Measurements from ENCODE around the gene ZGPAT.

ZGPAT gene

GRCh38 chr20:63740070-63740626 is 32.3 kb downstream of the ZGPAT start:
- peak overlapping the region; percentile 67 to 85 (median 74) for H3K4me3 ChIP-seq
- TF ChIP-seq Cebpa-rat (IDR thresholded peaks at IDR 0.05) = no peak

GRCh38 chr20:63740627-63741353 is 33.0 kb downstream of the ZGPAT start:
- Histone ChIP-seq H3K27ac (peak overlapping the region in 9 of 11 experiments; percentile 61 to 85 (median 80); a peak in 19 of 22 replicates), H3K27me3 (peaks cover 0 to 27% (median 0%) of the 10 kb centered on the region in 11 experiments; a peak in 7 of 22 replicates), H3K36me3 (peaks cover 9 to 28% (median 19%) of the 10 kb centered on the region in 11 experiments; a peak in 19 of 22 replicates), H4K20me1 (peaks cover 26 to 64% (median 37%) of the 10 kb centered on the region in 11 experiments), H3K4me1 (peaks cover 43 to 60% (median 53%) of the 10 kb centered on the region in 10 experiments), H3K4me3 (peak overlapping the region; percentile 67 to 85 (median 74)), H3K9ac (peak overlapping the region; percentile 71 to 90 (median 81)), H3K9me3 (replicated peaks in 1 of 11) (no peaks in the 10 kb centered on the region), H3K4me2 (peak overlapping the region; percentile 93 to 100 (median 98))
- peak; percentile 22 to 89 (median 67); a peak in 16 of 22 replicates for TF ChIP-seq Cebpa-rat (IDR thresholded peaks at IDR 0.05)

More at GRCh38 chr20:63740070-63740626, 32.3 kb downstream of the ZGPAT start:
- H3K36me3 ChIP-seq = peaks cover 15 to 34% (median 23%) of the 10 kb centered on the region in 11 experiments
- H3K9me3 ChIP-seq (replicated peaks in 1 of 11) = no peaks in the 10 kb centered on the region
- H3K4me2 ChIP-seq = peak overlapping the region; percentile 93 to 100 (median 98)
- H4K20me1 ChIP-seq = peaks cover 33 to 65% (median 44%) of the 10 kb centered on the region in 11 experiments
- peaks cover 49 to 67% (median 59%) of the 10 kb centered on the region in 10 experiments for H3K4me1 ChIP-seq
- peak overlapping the region in 10 of 11 experiments; percentile 57 to 85 (median 80); a peak in 20 of 22 replicates for H3K27ac ChIP-seq
- peak overlapping the region; percentile 71 to 90 (median 81) for H3K9ac ChIP-seq
- peaks cover 0 to 27% (median 0%) of the 10 kb centered on the region in 11 experiments; a peak in 7 of 22 replicates for H3K27me3 ChIP-seq

GRCh38 chr20:63741354-63741675 is 33.5 kb downstream of the ZGPAT start:
- peak overlapping the region in 8 of 10 experiments; percentile 67 to 85 (median 74); a peak in 16 of 20 replicates for H3K4me3 ChIP-seq

GRCh38 chr20:63741676-63742380 is 34.0 kb downstream of the ZGPAT start:
- no peaks in the 10 kb centered on the region for H3K9me3 ChIP-seq (replicated peaks in 1 of 11)
- H3K27me3 ChIP-seq = peaks cover 0 to 18% (median 0%) of the 10 kb centered on the region in 11 experiments; a peak in 7 of 22 replicates
- peak overlapping the region in 5 of 10 experiments; percentile 67 to 85 (median 74); a peak in 9 of 20 replicates for H3K4me3 ChIP-seq
- H3K4me1 ChIP-seq = peaks cover 32 to 58% (median 47%) of the 10 kb centered on the region in 10 experiments
- peaks cover 6 to 26% (median 19%) of the 10 kb centered on the region in 11 experiments; a peak in 18 of 22 replicates for H3K36me3 ChIP-seq
- H4K20me1 ChIP-seq = peaks cover 16 to 54% (median 30%) of the 10 kb centered on the region in 11 experiments
- peak overlapping the region; percentile 93 to 100 (median 98); a peak in 20 of 22 replicates for H3K4me2 ChIP-seq
- H3K9ac ChIP-seq = peak overlapping the region in 8 of 11 experiments; percentile 75 to 90 (median 82); a peak in 14 of 22 replicates
- no peak for TF ChIP-seq Cebpa-rat (IDR thresholded peaks at IDR 0.05)
- peak overlapping the region in 8 of 11 experiments; percentile 73 to 85 (median 80); a peak in 15 of 22 replicates for H3K27ac ChIP-seq

More at GRCh38 chr20:63741354-63741675, 33.5 kb downstream of the ZGPAT start:
- H3K4me2 ChIP-seq = peak overlapping the region; percentile 93 to 100 (median 98)
- peaks cover 37 to 58% (median 49%) of the 10 kb centered on the region in 10 experiments for H3K4me1 ChIP-seq
- H3K36me3 ChIP-seq = peaks cover 6 to 26% (median 19%) of the 10 kb centered on the region in 11 experiments; a peak in 18 of 22 replicates
- no peaks in the 10 kb centered on the region for H3K9me3 ChIP-seq (replicated peaks in 1 of 11)
- peak overlapping the region in 8 of 11 experiments; percentile 75 to 90 (median 82); a peak in 17 of 22 replicates for H3K9ac ChIP-seq
- peak overlapping the region in 8 of 11 experiments; percentile 73 to 85 (median 80); a peak in 16 of 22 replicates for H3K27ac ChIP-seq
- peaks cover 21 to 59% (median 32%) of the 10 kb centered on the region in 11 experiments for H4K20me1 ChIP-seq
- no peak for TF ChIP-seq Cebpa-rat (IDR thresholded peaks at IDR 0.05)
- H3K27me3 ChIP-seq = peaks cover 0 to 23% (median 0%) of the 10 kb centered on the region in 11 experiments; a peak in 7 of 22 replicates

GRCh38 chr20:63742381-63743024 is 34.7 kb downstream of the ZGPAT start:
- TF ChIP-seq Cebpa-rat (IDR thresholded peaks at IDR 0.05) = no peak
- H3K4me3 ChIP-seq = no peak overlapping the region
- H3K27me3 ChIP-seq = peaks cover 0 to 11% (median 0%) of the 10 kb centered on the region in 11 experiments; a peak in 6 of 22 replicates
- no peak overlapping the region for H3K27ac ChIP-seq
- H3K9ac ChIP-seq = peak overlapping the region in 3 of 11 experiments; percentile 35 to 86 (median 83); a peak in 2 of 22 replicates
- peaks cover 9 to 47% (median 23%) of the 10 kb centered on the region in 11 experiments; a peak in 21 of 22 replicates for H4K20me1 ChIP-seq
- no peaks in the 10 kb centered on the region for H3K9me3 ChIP-seq (replicated peaks in 1 of 11)
- H3K4me2 ChIP-seq = 0 out of 22 replicates have a peak overlapping the region, but pooled peaks of 1 of the 11 experiments have one; percentile 99
- peaks cover 26 to 56% (median 45%) of the 10 kb centered on the region in 10 experiments for H3K4me1 ChIP-seq
- peaks cover 6 to 26% (median 19%) of the 10 kb centered on the region in 11 experiments; a peak in 18 of 22 replicates for H3K36me3 ChIP-seq

GRCh38 chr20:63743210-63743970 is 35.6 kb downstream of the ZGPAT start:
- Histone ChIP-seq H3K36me3 (peaks cover 6 to 26% (median 19%) of the 10 kb centered on the region in 11 experiments; a peak in 18 of 22 replicates), H3K4me2 (no peak overlapping the region), H4K20me1 (peaks cover 4 to 40% (median 18%) of the 10 kb centered on the region in 11 experiments; a peak in 20 of 22 replicates), H3K4me3 (no peak overlapping the region), H3K27me3 (peaks cover 0 to 4% (median 0%) of the 10 kb centered on the region in 11 experiments; a peak in 3 of 22 replicates), H3K9me3 (replicated peaks in 1 of 11) (no peaks in the 10 kb centered on the region), H3K9ac (0 out of 22 replicates have a peak overlapping the region, but pooled peaks of 2 of the 11 experiments have one; percentile 3 to 37), H3K27ac (no peak overlapping the region; a peak in 1 of 22 replicates), H3K4me1 (peaks cover 20 to 56% (median 45%) of the 10 kb centered on the region in 10 experiments)
- TF ChIP-seq Cebpa-rat (IDR thresholded peaks at IDR 0.05) = no peak

- Histone ChIP-seq H4K20me1 (peaks cover 0 to 33% (median 11%) of the 10 kb centered on the region in 11 experiments; a peak in 16 of 22 replicates), H3K27ac (no peak overlapping the region), H3K27me3 (no peaks in the 10 kb centered on the region), H3K4me3 (no peak overlapping the region), H3K9ac (no peak overlapping the region), H3K36me3 (peaks cover 6 to 26% (median 19%) of the 10 kb centered on the region in 11 experiments; a peak in 18 of 22 replicates), H3K9me3 (replicated peaks in 1 of 11) (no peaks in the 10 kb centered on the region), H3K4me1 (peaks cover 13 to 56% (median 44%) of the 10 kb centered on the region in 10 experiments), H3K4me2 (no peak overlapping the region)
- TF ChIP-seq Cebpa-rat (IDR thresholded peaks at IDR 0.05) = no peak
Observed at GRCh38 chr20:63744158-63744557, 36.3 kb downstream of the ZGPAT start.
